ENCODE results near the gene MDFI.

MDFI gene

GRCh38 chr6:41651246-41651961 is 13.1 kb downstream of the MDFI start:
- no peak for DNase-seq (ENCODE audit: low spot score)

GRCh38 chr6:41651962-41652657 is 13.8 kb downstream of the MDFI start:
- DNase-seq (ENCODE audit: low spot score): no peak

- no peak for DNase-seq (ENCODE audit: low spot score)
Measured at GRCh38 chr6:41652866-41653652, 14.8 kb downstream of the MDFI start.

- no peak for DNase-seq (ENCODE audit: low spot score)
Measured at GRCh38 chr6:41653691-41654090, 15.4 kb downstream of the MDFI start.

GRCh38 chr6:41654151-41654697 is 16.0 kb downstream of the MDFI start:
- DNase-seq (ENCODE audit: low spot score): no peak

GRCh38 chr6:41654698-41655151 is 16.5 kb downstream of the MDFI start:
- DNase-seq (ENCODE audit: low spot score): no peak

- DNase-seq (ENCODE audit: low spot score): no peak
Measured at GRCh38 chr6:41655176-41655575, 16.9 kb downstream of the MDFI start.

- no peak for DNase-seq (ENCODE audit: low spot score)
Measured at GRCh38 chr6:41655646-41656001, 17.4 kb downstream of the MDFI start.

GRCh38 chr6:41656002-41656691 is 17.9 kb downstream of the MDFI start:
- no peak for DNase-seq (ENCODE audit: low spot score)

- DNase-seq (ENCODE audit: low spot score): no peak
Measured at GRCh38 chr6:41657131-41658094, 19.1 kb downstream of the MDFI start.

GRCh38 chr6:41658636-41659035 is 20.4 kb downstream of the MDFI start:
- no peak for DNase-seq (ENCODE audit: low spot score)

- DNase-seq (ENCODE audit: low spot score): no peak
Measured at GRCh38 chr6:41659935-41660334, 21.7 kb downstream of the MDFI start.

GRCh38 chr6:41663568-41663967 is 25.3 kb downstream of the MDFI start:
- no peak for DNase-seq (ENCODE audit: low spot score)

GRCh38 chr6:41664271-41664670 is 26.0 kb downstream of the MDFI start:
- no peak for DNase-seq (ENCODE audit: low spot score)

GRCh38 chr6:41667195-41667594 is 28.9 kb downstream of the MDFI start:
- no peak for DNase-seq (ENCODE audit: low spot score)

- DNase-seq (ENCODE audit: low spot score): no peak
Measured at GRCh38 chr6:41668968-41669367, 30.7 kb downstream of the MDFI start.

- no peak for DNase-seq (ENCODE audit: low spot score)
Measured at GRCh38 chr6:41670703-41671360, 32.6 kb downstream of the MDFI start.

GRCh38 chr6:41671376-41671775 is 33.1 kb downstream of the MDFI start:
- no peak for DNase-seq (ENCODE audit: low spot score)

- DNase-seq (ENCODE audit: low spot score): no peak
Measured at GRCh38 chr6:41672016-41672415, 33.7 kb downstream of the MDFI start.

All from kidney tubule cell (primary cell).